GM21515 (cell line): ENCODE data around the gene AGTPBP1.
"Not testable (repeated sequence)": the region's sequence is repeated elsewhere in the genome, so short reads cannot be mapped to it uniquely, and the experiment has no call there.

Experiments used
- ATAC-seq: cut with Tn5 transposase; IDR thresholded peaks from one replicate; pipeline ENCODE4 v1.9.1; 2021; ENCODE audit not compliant: unreplicated experiment

Gene AGTPBP1

GRCh38 chr9:85723215-85723614, 18.5 kb downstream of the AGTPBP1 start:
- no peak for ATAC-seq

DNA sequence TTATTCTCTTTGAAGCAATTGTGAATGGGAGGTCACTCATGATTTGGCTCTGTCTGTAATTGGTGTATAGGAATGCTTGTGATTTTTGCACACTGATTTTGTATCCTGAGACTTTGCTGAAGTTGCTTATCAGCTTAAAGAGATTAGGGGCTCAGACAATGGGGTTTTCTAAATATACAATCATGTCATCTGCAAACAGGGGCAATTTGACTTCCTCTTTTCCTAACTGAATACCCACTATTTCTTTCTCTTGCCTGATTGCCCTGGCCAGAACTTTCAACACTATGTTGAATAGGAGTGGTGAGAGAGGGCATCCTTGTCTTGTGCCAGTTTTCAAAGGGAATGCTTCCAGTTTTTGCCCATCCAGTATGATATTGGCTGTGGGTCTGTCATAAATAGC, 22.3 kb downstream of the AGTPBP1 start:
- not testable (repeated sequence) for ATAC-seq

GRCh38 chr9:85717818-85718217, 23.9 kb downstream of the AGTPBP1 start:
- not testable (repeated sequence) for ATAC-seq

DNA sequence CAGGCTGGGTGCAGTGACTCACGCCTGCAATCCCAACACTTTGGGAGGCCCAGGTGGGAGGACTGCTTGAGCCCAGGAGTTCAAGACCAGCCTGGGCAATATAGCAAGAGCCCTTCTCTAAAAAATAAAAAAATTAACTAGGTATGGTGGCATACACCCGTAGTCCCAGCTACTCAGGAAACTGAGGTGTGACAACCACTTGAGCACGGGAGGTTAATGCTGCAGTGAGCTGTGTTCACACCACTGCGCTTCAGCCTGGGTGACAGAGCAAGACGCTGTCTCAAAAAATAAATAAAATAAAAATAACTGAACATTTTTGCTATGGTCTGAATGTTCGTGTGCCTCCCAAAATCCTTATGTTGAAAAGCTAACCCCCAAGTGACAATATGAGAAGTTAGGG, 24.5 kb downstream of the AGTPBP1 start:
- ATAC-seq, result no peak

GRCh38 chr9:85716031-85716877, 25.5 kb downstream of the AGTPBP1 start:
- peak; percentile 55 for ATAC-seq

- ATAC-seq, result peak; percentile 59
These were observed 26.2 kb downstream of the AGTPBP1 start for GRCh38 chr9:85715587-85715986.

DNA sequence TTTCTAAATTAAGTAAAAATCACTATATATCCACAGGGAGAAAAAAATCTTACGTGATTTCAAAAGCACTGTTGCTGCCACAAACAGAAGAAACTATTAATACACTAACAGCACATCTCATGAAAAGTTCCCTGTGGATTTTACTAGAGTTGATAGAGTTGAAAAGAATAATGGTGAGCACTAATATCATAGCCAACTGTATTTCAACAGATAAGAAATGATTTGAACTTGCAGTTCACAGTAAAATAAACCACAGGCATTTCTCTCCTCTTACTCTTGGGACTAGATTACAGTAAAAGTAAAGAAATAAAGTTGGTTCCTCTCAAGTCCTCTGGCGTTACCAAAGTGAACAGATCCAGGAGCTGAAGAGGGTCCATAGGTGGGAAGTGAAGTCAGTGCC, 27.9 kb downstream of the AGTPBP1 start:
- ATAC-seq, result no peak

- no peak for ATAC-seq
These were observed 37.0 kb downstream of the AGTPBP1 start for GRCh38 chr9:85704744-85705143.

GRCh38 chr9:85703398-85703797, 38.4 kb downstream of the AGTPBP1 start:
- no peak for ATAC-seq

- ATAC-seq, result no peak
These were observed 38.9 kb downstream of the AGTPBP1 start for GRCh38 chr9:85702726-85703289.

DNA sequence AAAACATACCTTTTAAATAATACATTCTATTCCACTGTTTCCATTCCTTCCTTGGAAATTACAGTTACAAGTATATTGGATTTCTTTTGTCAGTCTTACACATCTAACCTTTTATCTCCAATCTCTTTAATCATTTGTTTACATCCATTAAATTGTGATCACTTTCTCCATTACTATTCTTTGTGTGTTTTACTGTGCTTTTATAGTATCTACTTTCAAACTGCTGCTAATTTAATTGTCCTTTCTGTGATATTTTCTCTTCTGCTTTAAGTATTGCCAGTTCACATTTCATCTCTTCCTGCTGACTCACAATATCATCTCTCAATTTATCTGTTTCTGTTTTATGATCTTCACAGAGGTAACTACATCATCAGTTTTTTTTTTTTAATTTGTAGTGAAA, 39.6 kb downstream of the AGTPBP1 start:
- no peak for ATAC-seq

DNA sequence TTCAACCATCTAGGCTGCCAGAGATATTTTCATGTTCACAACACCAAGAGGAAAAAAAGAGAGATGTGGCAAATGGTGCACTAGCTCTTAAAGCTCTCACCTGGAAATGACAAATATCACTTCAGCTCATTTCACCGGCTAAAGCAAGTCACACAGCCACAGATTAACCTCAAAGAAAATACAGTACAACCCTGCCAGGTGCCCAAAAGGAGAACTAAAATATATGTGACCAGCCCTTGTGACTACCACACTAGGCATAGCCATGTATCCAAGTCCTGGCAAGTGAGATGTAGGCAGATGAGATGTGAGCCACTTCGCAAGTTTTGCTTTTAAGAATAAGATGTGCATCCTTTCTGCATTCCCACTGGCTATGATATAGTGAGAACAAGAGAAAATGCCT, 41.4 kb downstream of the AGTPBP1 start:
- no peak for ATAC-seq

DNA sequence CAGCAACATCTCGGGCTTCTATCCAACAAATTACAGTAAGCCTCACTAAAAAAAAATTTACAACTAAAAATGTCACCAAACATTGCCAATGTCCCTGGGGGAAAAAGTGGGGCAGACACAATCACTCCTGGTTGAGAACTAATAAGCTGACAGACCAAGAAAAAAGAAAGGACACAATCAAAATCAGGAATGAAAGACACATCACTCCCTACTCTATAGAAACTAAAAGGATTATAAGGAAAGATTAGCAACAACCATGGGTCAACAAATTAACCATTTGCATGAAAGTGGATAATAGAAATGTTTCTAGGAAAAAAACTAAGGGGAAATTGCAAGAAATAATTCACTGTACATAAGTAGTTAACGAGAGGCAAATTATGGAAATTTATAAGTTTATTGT, 53.4 kb downstream of the AGTPBP1 start:
- no peak for ATAC-seq

- ATAC-seq, result no peak
These were observed 56.7 kb downstream of the AGTPBP1 start for GRCh38 chr9:85685081-85685480.

GRCh38 chr9:85676790-85677189, 65.0 kb downstream of the AGTPBP1 start:
- no peak for ATAC-seq

DNA sequence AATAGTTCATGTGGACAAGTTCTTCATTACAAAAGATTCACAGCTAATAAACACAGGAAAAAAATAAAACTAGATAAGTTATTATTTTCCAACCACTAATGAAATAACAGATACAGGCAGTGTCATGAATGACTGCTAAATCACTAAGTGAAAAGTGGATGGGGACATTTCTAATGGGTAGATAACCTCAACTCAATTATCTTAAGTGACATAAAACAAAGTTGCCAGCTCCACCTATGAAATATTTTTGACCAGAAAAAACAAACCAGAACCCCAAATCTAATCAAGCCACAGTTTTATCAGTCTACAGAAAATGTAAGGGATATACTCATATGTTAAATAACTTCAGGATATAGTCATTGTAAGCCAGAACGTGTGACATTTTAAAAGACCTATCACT, 74.4 kb downstream of the AGTPBP1 start:
- ATAC-seq, result no peak

GRCh38 chr9:85666086-85666485, 75.7 kb downstream of the AGTPBP1 start:
- no peak for ATAC-seq

DNA sequence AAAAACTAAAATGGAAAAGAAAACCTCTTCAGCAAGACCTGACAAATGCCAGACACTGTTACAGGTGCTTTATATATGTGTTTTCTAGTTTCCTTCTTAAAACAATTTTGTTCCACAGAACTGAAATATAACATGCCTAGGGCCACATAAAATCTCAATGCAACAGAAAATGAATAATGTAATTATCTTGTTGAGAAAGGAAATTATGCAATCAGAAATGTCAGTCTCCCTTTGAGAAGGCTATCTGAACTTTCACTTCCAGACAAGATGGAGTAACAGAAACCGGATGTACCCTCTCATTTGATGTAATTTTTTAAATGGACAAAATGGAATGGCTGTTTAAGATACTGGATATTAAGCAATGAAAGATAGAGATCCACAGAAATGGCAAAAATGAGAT, 79.2 kb downstream of the AGTPBP1 start:
- ATAC-seq, result no peak

GRCh38 chr9:85658716-85659115, 83.0 kb downstream of the AGTPBP1 start:
- no peak for ATAC-seq

DNA sequence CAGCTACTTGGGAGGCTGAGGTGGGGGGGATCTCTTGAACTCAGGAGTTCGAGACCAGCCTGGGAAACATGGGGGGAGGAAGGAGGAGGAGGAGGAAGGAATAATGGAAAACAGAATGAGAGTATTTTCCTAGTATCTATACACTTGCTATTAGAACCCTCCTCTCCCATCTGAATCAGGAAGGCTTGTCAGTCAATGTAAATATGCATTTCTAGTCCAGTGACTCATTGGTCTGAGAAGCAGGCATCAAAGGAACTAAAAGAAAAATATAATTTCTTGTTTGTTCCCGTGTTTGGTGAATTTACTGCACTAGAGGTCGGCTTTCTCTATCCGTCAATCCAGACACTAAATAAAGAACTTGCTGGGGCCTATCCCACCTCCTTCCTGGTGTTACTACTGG, 88.6 kb downstream of the AGTPBP1 start:
- ATAC-seq, result no peak

GRCh38 chr9:85647571-85647970, 94.2 kb downstream of the AGTPBP1 start:
- peak; percentile 85 for ATAC-seq

DNA sequence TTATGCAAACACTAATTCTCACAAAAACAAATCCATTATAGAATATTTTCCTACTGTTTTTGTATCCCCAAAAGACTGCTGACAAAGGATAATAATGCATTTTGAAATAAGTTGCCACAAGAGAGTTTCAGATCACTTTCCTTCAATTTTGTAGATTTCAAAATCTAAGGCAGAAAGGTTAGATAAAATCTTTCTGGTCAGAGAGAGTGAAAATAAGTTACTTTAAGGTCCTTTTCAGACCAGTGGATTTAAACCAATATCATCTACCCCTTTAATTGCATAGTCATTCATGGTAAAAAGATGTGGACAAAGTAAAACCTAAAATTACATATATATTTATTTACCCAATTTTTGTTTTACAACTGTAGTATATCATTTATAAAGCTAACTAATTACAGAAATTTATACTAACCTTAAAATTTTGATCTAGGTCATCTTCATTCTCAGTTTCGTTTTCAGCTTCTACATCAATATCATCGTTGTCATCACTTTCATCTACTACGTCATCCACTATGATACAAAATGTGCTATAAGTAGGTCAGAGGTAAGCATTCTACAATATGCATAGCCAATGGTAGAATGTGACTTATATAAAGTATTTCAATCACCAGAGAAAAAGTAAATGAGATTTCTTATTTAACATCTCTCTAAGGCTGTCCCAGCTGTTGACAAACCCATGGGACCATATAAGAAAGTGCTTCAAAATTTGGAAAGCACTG, 95.7 kb downstream of the AGTPBP1 start:
- no peak for ATAC-seq
